HepG2 (cell line): ENCODE data around the gene SEC14L6. TPM values are rescaled to one million over a fixed set of nuclear protein-coding genes. Genes with fewer than 3 reads are reported as not detected.

Experiments
- ATAC-seq: fragments of 200-7000 bp; cut with Tn5 transposase; 3 replicates; pipeline ENCODE4 v1.9.1; 2020; ENCODE audit warnings: mild to moderate bottlenecking, moderate library complexity
- BruUV-seq: library from RNA; stranded (reverse); fragments of 400-500 nt; replicated peaks from 2 replicates; lab custom pipeline; 2021; lab: Mats Ljungman, UMichigan
- CTCF ChIA-PET: fragments of 300-600 bp; formaldehyde crosslinking; extraction: SDS; loops from one replicate; lab custom pipeline; 2021; ENCODE audit warnings: low total read pairs, inconsistent platforms, low intra/inter-chr PET ratio; lab: Yijun Ruan, JAX
- POLR2A ChIA-PET: fragments of 350-600 bp; sonication (Branson Sonifier 250); formaldehyde crosslinking; loops from one replicate; lab custom pipeline; 2020; ENCODE audit warnings: antibody characterized with exemption, inconsistent platforms; lab: Yijun Ruan, JAX
- DNase-seq: peaks from one replicate; pipeline ENCODE4 v3.0.0-alpha.2; 2015; ENCODE audit warnings: low spot score
- FAIRE-seq: peaks from 3 replicates; lab custom pipeline; 2011; peaks lifted over from hg19 to GRCh38; lab: Jason Lieb, UNC
- H2AFZ ChIP-seq: one replicate; pipeline ENCODE4 v1.6.1; 2011; ENCODE audit warnings: low read length, inconsistent platforms
- H3K27ac ChIP-seq: fragments of 300-600 bp; 3 replicates; pipeline ENCODE4 v1.8.0; 2011; ENCODE audit warnings: mixed run types, mild to moderate bottlenecking, mixed read lengths, low read length, inconsistent platforms; ENCODE audit not compliant: insufficient read depth; ENCODE audit errors: extremely low read length
- H3K27me3 ChIP-seq, 2 experiments: fragments of 200-600 bp in 1 of 2; 2 replicates in 1 of 2; 3 replicates in 1 of 2; pipeline versions ENCODE4 v1.6.0 to v1.8.0; 2011; ENCODE audit warnings: low read length in 2 of 2, mild to moderate bottlenecking in 2 of 2, moderate library complexity in 2 of 2, inconsistent platforms in 1 of 2; ENCODE audit not compliant: insufficient read depth in 2 of 2, control insufficient read depth in 1 of 2
- H3K36me3 ChIP-seq, 2 experiments: fragments of 200-600 bp in 1 of 2; replicated peaks in 1 of 2; 2 replicates in 1 of 2; 3 replicates in 1 of 2; pipeline versions ENCODE4 v1.5.1 to v1.8.0; 2011; ENCODE audit warnings: low read length in 2 of 2, inconsistent platforms in 1 of 2; ENCODE audit not compliant: insufficient read depth in 2 of 2, control insufficient read depth in 1 of 2
- H3K4me1 ChIP-seq: 2 replicates; pipeline ENCODE4 v1.5.1; 2012; ENCODE audit warnings: low read length, inconsistent platforms; ENCODE audit not compliant: insufficient read depth
- H3K4me2 ChIP-seq: 2 replicates; pipeline ENCODE4 v1.6.0; 2011; ENCODE audit warnings: low read depth, low read length, inconsistent platforms
- H3K4me3 ChIP-seq, 3 experiments: fragments of 200-600 bp in 1 of 3; sonication (generic), shearing (Covaris generic) in 1 of 3; replicated peaks in 1 of 3; 2 replicates each; pipeline ENCODE4 v1.5.1; 2011 to 2016; ENCODE audit warnings: low read length in 3 of 3, inconsistent platforms in 2 of 3, low read depth in 2 of 3, mild to moderate bottlenecking in 2 of 3, control low read depth in 1 of 3, mixed read lengths in 1 of 3; ENCODE audit not compliant: insufficient read depth in 1 of 3
- H3K79me2 ChIP-seq: one replicate; pipeline ENCODE4 v1.6.1; 2011; ENCODE audit warnings: low read length, inconsistent platforms; ENCODE audit not compliant: insufficient read depth
- H3K9ac ChIP-seq: 2 replicates; pipeline ENCODE4 v1.6.0; 2011; ENCODE audit warnings: mild to moderate bottlenecking, low read depth, low read length, inconsistent platforms; ENCODE audit not compliant: insufficient read depth
- H3K9me3 ChIP-seq: 2 replicates; pipeline ENCODE4 v1.5.1; 2012; ENCODE audit warnings: mild to moderate bottlenecking, low read length
- H4K20me1 ChIP-seq: 2 replicates; pipeline ENCODE4 v1.6.0; 2011; ENCODE audit warnings: inconsistent platforms, mild to moderate bottlenecking, low read length, moderate library complexity; ENCODE audit not compliant: insufficient read depth
- ARID3A ChIP-seq: IDR thresholded peaks from 2 replicates; pipeline ENCODE4 v1.6.1; 2012; ENCODE audit warnings: low read depth, low read length, improper control_type of control experiment
- DBP ChIP-seq: sonication (generic); formaldehyde crosslinking; IDR thresholded peaks from 2 replicates; pipeline ENCODE4 v1.4.0; 2020; ENCODE audit warnings: missing genetic modification reagents; ENCODE audit errors: not compliant biosample characterization
- FOSL1 ChIP-seq: sonication (generic); formaldehyde crosslinking; IDR thresholded peaks from 2 replicates; pipeline ENCODE4 v1.9.0; 2021; ENCODE audit warnings: missing genetic modification reagents, borderline replicate concordance
- KLF12 ChIP-seq: sonication (generic); formaldehyde crosslinking; IDR thresholded peaks from 2 replicates; pipeline ENCODE4 v1.4.0; 2020; ENCODE audit warnings: missing genetic modification reagents, borderline replicate concordance
- NONO ChIP-seq, 2 experiments: fragments of 450-650 bp in 1 of 2; sonication (generic) in 1 of 2; formaldehyde crosslinking in 1 of 2; IDR thresholded peaks in 1 of 2; conservative IDR thresholded peaks in 1 of 2; 2 replicates each; pipeline versions ENCODE4 v1.6.1 to v1.8.0; 2017 to 2022; ENCODE audit warnings: mild to moderate bottlenecking in 1 of 2, missing genetic modification reagents in 1 of 2, moderate library complexity in 1 of 2
- NPAS2 ChIP-seq: sonication (generic); formaldehyde crosslinking; IDR thresholded peaks from 2 replicates; pipeline ENCODE4 v1.8.0; 2022; ENCODE audit warnings: mild to moderate bottlenecking, missing genetic modification reagents, borderline replicate concordance
- ZBTB42 ChIP-seq: sonication (generic); formaldehyde crosslinking; IDR thresholded peaks from 2 replicates; pipeline ENCODE4 v1.5.0; 2020; ENCODE audit warnings: mild to moderate bottlenecking, missing genetic modification reagents
- ZBTB43 ChIP-seq: sonication (generic); formaldehyde crosslinking; conservative IDR thresholded peaks from 2 replicates; pipeline ENCODE4 v1.4.0; 2020; ENCODE audit warnings: missing genetic modification reagents
- ZNF552 ChIP-seq: sonication (generic); formaldehyde crosslinking; IDR thresholded peaks from 2 replicates; pipeline ENCODE4 v1.9.0; 2022; ENCODE audit warnings: missing genetic modification reagents, mild to moderate bottlenecking, borderline replicate concordance
- ZNF800 ChIP-seq: sonication (generic); formaldehyde crosslinking; IDR thresholded peaks from 2 replicates; pipeline ENCODE4 v1.4.0; 2020; ENCODE audit warnings: missing genetic modification reagents
- WGBS: methylation state at CpG from one replicate; pipeline ENCODE4 v1.1.6; 2017; ENCODE audit warnings: low lambda C conversion rate; 5-methylcytosine and 5-hydroxymethylcytosine counted together
- in situ Hi-C: cut with HindIII; loops from 2 replicates; pipeline ENCODE4 v1.10.0; 2017; ENCODE audit warnings: low pct_unique_long_range_greater_than_20kb; ENCODE audit not compliant: extremely low pct_ligation_motif_present
- intact Hi-C: fragments of 100-400 bp; cut with micrococcal nuclease; formaldehyde crosslinking; loops from one replicate; pipeline ENCODE4 v1.10.0; 2022; ENCODE audit not compliant: unreplicated experiment
- polyA plus RNA-seq, 8 experiments: library from polyadenylated mRNA; depleted of rRNA in 3 of 8; stranded (reverse) in 7 of 8; unstranded in 1 of 8; fragments of >200 nt; fragmentation: Illumina TruSeq in 4 of 8; extraction: Trizol in 4 of 8; gene quantifications; 2 replicates each; pipeline versions ENCODE4 v1.2.1 to v1.2.3, GENCODE V29; 2011 to 2016; ENCODE audit warnings: low read depth in 4 of 8, missing spikeins in 1 of 8, mixed read lengths in 1 of 8; ENCODE audit not compliant: insufficient read depth in 1 of 8
- total RNA-seq, 5 experiments: library from RNA; depleted of rRNA; stranded (reverse); fragments of >200 nt; fragmentation: Illumina TruSeq; extraction: Trizol; gene quantifications; 2 replicates each; pipeline ENCODE4 v1.2.3, GENCODE V29; 2016; ENCODE audit warnings: low read depth in 1 of 5

Gene SEC14L6
- total and polyA plus RNA-seq, 2 of the 13 experiments (the other 11 are each of a cell fraction or from before 2014, with no cell fraction given): 0.09 to 9.3 TPM

GRCh38 chr22:30591191-30591587, 44.6 kb upstream of the SEC14L6 start (continued):
- TF ChIP-seq DBP (CRISPR knock-in tag) (no peak), KLF12 (no peak), ZBTB42 (CRISPR knock-in tag) (no peak)

- peaks cover 58 to 78% of the 10 kb centered on the region in 2 experiments for H3K36me3 ChIP-seq
- no peaks in the 10 kb centered on the region; the same call in 1 of the 2 replicates for H4K20me1 ChIP-seq
- CTCF ChIA-PET: no interaction called here
- no peak overlapping the region for H3K27ac ChIP-seq
- H3K79me2 ChIP-seq: peaks cover 24% of the 10 kb centered on the region
- H3K27me3 ChIP-seq: no peaks in the 10 kb centered on the region; a peak in 1 of 5 replicates
- H3K9me3 ChIP-seq: no peaks in the 10 kb centered on the region
- no peak for ATAC-seq
- FAIRE-seq: no peak
- in situ Hi-C loops (no loop called here), intact Hi-C loops (no loop called here)
- BruUV-seq: no TSS peak
- no peak overlapping the region for H3K4me3 ChIP-seq
- H3K4me2 ChIP-seq: no peak overlapping the region
- POLR2A ChIA-PET: interaction anchor here (0.8 kb wide), 1 partner anchor 15 kb away, joined by 3 read pairs; no protein-coding TSS in a partner anchor
- H2AFZ ChIP-seq: no peak overlapping the region
- TF ChIP-seq NONO (IDR thresholded peaks at IDR 0.05): no peak
- TF ChIP-seq NONO (CRISPR knock-in tag; conservative IDR thresholded peaks at IDR 0.05): no peak
- no peak for TF ChIP-seq NPAS2
- no peak for TF ChIP-seq ZNF552
- TF ChIP-seq ZNF800 (CRISPR knock-in tag): no peak
- no peak for TF ChIP-seq ZBTB43
- TF ChIP-seq ARID3A: no peak
- TF ChIP-seq FOSL1 (CRISPR knock-in tag): no peak
- no peak for DNase-seq
- H3K9ac ChIP-seq: no peak overlapping the region
- peaks cover 14% of the 10 kb centered on the region for H3K4me1 ChIP-seq
- 96% methylated on average over 8 of the region's 8 CpGs for WGBS
These were observed 39.9 kb upstream of the SEC14L6 start for GRCh38 chr22:30586414-30586813.
